RKO (cell line): ENCODE measurements around the gene PPAT.
"Not testable (repeated sequence)": the region's sequence is repeated elsewhere in the genome, so short reads cannot be mapped to it uniquely, and the experiment has no call there.

Experiments
- DNase-seq: peaks from one replicate; pipeline ENCODE4 v3.0.0-alpha.2; 2016; ENCODE audit warnings: low spot score

Gene PPAT

DNA sequence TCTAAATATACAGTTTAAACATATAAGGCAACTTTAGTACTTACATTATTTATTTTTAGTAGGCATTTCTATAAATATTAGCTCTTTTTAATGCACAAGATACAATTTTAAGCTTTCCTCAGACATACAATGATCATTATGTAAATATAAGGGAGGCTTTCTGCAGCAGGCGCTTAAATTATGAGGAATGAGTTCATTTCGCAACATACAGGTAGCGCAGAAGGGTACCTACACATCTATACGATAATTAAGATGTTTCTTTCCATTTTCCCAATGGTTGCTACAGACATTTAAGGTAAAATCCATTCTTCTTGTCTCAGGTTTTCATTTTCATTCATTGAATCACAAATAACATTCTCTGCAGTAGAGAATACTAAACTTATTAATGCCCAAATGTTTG lies 49.3 kb downstream of the PPAT start:
- no peak for DNase-seq

DNA sequence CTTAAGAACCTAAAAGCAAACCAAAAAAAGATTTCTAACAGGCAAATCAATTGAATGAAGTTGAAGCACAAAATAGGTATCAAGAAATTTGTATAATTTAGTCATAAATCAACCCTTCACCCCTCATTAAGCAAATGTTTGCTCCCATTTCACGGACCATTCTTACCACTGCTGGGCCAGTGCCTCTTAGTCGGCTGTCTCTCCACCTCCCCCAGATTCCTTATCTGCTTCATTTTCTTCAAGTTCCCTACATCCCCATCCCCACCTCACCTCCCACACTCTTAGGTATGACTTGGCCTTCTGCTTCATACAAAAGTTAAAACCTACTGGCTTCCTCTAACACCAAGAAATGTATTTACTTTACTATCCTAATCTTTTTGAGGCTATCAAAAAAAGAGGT lies 60.0 kb downstream of the PPAT start:
- no peak for DNase-seq

DNA sequence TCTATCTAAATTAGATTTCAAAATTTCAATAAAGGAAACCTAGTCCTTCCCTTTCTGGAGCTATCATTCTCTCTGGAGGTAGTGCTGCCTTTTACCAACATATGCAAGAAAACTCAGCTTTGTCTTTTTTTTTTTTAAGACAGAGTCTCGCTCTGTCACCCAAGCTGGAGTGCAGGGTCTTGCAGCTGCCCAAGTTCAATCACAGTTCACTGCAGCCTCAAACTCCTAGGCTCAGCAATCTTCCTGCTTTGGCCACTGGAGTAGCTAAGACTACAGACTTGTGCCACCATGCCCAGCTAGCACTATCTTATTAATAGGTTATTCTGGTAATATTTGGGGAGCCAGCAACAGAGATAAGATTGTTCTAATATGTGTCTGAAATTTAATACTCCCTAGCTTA lies 60.5 kb downstream of the PPAT start:
- no peak for DNase-seq

DNA sequence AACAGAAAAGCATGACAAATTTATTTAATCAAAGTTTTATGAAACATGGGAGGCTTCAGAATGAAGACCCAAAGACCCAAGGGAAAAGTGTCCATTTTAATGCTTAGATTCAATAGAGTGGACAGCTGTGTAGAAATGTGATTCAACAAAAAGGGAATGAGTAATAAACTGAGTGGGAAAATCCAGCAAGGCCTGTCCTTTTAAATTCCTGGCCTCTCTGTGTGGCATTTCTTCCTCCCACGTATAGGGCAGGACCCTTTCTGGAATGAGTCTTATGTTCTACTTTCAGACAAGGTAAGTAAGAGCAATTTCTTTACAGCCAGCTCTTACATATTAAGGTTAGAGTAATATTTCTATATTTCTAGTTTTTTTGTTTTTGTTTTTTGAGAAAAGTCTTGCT lies 62.6 kb downstream of the PPAT start:
- peak; percentile 20 for DNase-seq

DNA sequence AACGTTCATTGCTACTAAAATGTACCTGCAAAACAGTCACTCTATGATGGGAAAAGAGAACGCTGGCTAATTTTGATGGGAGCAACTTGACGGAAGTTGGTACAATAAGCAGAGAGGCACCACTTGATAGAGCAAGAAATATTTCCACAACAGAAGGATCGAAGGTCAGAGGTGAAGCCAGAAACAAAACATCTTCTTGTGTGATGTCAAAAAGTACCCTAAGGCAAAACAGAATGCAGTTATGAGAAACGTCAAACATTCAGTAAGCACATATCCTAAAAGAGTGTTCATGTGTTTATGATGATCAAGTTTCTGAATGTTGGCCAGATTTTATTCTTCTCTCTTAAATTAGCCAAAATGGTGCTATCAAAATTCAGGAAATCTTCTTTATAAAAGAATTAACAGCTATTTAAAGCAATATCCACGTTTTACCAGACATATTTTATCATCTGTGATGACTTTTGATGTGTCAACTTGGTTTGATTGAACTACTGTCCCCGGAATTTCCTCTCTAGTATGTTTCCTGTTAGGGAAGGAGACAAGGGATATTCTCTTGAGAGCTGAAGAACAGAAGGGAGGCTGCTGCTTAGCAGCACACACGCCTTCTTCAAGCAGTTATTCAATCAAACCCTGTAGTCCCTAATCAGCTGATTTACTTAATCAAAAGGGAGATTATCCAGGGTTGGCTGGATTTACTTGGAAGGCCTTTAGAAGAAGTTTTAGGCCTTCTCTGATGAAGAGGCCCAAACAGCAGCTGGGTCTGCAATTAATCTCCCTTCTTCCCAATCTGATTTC lies 63.8 kb downstream of the PPAT start:
- no peak for DNase-seq

DNA sequence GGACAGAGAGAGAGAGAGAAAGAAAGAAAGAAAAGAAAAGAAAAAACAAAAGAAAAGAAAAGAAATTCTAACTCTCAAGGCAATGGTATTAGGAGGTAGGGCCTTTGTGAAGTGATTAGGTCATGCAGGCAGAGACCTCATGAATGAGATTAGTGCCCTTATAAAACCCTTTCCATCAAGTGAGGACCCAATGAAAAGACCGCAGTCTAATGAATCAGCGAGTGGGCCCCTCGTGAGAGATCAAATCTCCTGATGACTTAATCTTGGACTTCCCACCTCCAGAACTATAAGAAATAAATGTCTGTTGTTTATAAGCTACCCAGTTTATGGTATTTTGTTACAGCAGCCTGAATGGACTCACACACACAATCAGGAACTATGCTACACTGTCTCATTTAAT lies 65.0 kb downstream of the PPAT start:
- no peak for DNase-seq

DNA sequence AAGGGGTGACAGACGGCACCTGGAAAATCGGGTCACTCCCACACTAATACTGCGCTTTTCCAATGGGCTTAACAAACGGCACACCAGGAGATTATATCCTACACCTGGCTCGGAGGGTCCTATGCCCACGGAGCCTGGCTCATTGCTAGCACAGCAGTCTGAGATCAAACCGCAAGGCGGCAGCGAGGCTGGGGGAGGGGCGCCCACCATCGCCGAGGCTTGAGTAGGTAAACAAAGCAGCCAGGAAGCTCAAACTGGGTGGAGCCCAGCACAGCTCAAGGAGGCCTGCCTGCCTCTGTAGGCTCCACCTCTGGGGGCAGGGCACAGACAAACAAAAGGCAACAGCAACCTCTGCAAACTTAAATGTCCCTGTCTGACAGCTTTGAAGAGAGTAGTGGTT lies 72.4 kb downstream of the PPAT start:
- DNase-seq: not testable (repeated sequence)

DNA sequence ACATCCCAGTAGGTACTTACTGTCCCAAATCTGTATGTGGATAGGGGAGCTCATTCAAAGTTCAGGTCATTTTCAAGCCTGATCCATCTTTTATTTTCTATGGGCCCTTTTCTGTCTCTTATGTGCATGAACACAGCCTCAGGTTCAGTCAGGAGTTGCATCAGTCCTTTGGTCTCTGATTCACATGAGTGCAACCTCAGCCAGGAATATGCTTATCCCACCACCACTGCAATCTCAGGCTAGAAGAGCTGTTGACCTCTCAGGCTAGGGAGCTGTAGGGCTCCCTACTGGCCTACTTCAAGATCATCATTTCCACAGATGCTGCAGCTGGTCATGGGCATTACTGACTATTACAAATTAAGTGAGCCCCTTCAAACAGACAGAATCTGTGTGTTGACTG lies 75.3 kb downstream of the PPAT start:
- no peak for DNase-seq

DNA sequence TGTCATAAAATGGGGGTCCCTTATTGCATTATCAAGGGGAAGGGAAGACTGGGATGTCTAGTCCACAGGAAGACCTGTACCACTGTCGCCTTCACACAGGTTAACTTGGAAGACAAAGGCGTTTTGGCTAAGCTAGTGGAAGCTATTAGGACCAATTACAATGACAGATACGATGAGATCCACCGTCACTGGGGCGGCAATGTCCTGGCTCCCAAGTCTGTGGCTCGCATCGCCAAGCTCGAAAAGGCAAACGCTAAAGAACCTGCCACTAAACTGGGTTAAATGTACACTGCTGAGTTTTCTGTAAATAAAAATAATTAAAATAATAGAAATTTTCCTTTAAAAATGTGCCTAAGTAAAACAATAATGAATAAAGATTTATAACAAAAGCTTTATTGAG lies 78.8 kb downstream of the PPAT start:
- no peak for DNase-seq

DNA sequence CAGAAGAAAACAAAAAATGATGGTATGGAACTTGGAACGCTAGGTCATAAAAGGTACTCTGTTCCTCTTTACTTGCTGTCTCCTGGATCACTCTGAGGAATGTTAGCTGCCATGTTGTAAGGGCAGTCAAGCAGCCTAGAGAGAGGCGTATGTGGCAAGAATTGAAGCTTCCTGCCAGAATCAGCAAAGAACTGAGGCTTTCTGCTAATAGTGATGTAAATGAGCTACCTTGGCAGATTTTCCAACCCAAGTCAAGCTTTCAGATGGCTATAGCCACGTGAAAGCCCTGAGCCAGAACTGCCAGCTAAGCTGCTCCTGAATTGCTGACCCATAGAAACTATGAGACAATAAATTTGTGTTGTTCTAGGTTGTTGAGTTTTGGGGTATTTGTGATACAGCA lies 86.8 kb downstream of the PPAT start:
- DNase-seq: no peak

DNA sequence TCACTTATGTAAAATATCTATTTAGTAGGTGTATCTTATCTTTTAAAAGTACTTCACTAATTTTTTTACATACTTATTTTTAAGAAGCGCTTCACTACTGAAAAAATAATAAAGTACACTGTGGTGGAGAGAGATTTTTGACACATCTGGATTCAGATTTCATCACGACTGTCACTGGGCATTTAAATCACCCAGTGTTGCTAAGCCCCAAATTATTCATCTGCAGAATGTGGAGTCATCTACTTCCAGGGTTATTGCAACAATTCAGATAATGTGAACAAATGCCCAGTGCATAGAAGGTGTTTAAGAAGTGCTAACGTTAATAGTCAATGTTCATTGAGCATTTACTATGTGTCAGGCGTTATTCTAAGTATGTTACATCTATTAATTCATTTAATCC lies 90.0 kb downstream of the PPAT start:
- DNase-seq: no peak
